GM12874 (cell line): ENCODE data around the gene TPD52L1.

ENCODE experiments used
- TF ChIP-seq, protein P1 (sequence below): IDR thresholded peaks from 2 replicates; pipeline ENCODE4 v1.5.1; 2011; ENCODE audit warnings: low read depth, mild to moderate bottlenecking, control low read depth, low read length, moderate library complexity; ENCODE audit not compliant: insufficient read depth

TPD52L1 gene

DNA sequence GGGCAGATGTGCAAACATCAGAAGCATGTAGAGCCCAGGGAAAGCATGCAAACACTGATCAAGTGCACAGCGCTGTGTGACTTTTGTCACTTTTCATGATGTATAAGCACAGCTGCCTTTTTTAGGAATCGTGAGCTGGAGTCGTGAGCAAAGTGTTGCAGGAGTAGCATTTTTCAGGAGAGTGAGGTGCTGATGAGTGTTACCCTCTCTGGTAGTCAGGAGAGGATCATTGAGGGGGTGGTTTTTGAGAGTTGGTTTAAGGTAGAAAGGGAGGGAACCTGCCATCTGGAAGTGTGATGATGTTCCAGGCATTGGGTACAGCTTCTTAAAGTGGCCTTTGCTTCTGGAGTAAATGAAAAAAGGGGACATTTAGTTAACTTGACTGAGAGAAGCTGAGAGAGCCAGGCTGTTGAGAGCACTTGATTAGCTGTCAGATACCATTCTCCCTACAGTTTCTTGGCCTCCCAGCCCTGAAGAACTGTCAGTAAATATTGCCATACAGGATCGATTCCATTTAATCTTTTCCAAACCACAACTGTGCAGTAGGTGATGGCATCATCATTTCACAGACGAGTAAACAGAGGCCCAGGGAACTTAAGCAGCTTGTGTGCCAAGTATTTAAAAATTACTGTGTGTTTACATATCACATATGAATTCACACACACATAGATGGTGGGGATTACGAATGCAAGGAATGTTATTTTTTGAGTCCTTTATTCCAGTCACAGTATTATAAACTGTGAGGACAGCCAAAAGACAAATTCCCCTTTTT, 28.9 kb downstream of the TPD52L1 start:
- TF ChIP-seq, protein P1, sequence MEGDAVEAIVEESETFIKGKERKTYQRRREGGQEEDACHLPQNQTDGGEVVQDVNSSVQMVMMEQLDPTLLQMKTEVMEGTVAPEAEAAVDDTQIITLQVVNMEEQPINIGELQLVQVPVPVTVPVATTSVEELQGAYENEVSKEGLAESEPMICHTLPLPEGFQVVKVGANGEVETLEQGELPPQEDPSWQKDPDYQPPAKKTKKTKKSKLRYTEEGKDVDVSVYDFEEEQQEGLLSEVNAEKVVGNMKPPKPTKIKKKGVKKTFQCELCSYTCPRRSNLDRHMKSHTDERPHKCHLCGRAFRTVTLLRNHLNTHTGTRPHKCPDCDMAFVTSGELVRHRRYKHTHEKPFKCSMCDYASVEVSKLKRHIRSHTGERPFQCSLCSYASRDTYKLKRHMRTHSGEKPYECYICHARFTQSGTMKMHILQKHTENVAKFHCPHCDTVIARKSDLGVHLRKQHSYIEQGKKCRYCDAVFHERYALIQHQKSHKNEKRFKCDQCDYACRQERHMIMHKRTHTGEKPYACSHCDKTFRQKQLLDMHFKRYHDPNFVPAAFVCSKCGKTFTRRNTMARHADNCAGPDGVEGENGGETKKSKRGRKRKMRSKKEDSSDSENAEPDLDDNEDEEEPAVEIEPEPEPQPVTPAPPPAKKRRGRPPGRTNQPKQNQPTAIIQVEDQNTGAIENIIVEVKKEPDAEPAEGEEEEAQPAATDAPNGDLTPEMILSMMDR: no peak

DNA sequence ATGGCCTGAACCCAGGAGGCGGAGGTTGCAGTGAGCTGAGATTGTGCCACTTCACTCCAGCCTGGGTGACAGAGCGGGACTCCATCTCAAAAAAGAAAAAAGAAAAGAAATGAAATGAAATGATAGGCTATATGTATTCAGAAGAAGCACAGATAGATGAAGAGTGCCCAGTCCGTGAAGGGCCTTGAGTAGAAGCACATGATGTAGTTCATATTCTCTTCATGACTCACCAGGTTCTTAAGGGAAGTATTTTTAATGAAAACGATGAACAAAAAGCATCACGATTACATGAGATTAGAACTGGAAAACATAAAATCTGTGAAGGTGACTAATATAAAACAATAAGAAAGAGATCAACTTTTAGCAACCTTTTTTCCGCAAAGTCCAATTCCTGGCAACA, 29.8 kb downstream of the TPD52L1 start:
- TF ChIP-seq, protein P1: no peak

DNA sequence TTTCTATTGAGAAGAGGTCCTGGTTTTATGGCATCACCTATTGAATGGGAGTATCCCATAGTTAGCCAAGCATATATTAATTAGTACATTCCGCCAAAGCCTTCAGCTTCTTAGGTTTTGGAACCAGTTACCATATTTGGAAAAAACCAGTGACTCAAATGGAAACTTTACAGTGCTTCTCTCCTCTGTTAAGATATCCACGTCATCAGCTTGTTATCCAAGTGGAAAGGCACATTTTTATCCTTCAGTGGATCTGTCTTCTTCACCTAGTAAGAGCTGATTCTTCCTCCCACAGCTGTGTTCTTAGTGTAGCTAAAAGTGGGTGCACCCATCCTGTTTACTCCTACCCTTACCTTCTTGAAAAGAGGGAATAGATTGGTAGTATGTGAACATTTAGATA, 34.5 kb downstream of the TPD52L1 start:
- TF ChIP-seq, protein P1: no peak

DNA sequence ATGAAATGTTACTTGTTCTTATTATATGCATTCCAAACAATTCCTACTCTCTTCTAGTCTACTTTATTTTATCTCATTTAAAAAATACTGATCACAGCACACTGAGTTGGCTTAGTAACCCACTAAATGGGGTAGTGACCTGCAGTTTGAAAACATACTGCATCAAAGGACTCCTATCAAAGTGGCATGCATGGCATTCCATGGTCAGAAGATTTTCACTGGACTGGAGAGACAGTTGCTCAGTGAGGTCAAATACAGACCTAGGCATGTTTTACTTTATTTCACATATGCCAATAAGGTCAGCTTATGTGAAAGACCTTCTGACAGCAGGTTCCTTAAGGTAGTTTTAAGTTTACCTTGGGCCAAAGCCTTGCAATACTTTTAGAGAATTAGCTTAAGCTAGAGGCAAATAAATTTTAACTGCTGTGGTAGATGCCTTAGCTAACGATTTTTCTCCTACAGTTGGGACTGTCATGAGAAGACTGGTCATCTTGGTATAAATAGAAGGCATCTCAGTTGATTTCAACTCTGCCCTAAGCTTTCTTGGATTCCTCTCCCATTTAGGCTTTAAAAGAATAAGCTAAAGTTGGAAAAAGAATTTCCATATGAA, 35.1 kb downstream of the TPD52L1 start:
- TF ChIP-seq, protein P1: no peak

DNA sequence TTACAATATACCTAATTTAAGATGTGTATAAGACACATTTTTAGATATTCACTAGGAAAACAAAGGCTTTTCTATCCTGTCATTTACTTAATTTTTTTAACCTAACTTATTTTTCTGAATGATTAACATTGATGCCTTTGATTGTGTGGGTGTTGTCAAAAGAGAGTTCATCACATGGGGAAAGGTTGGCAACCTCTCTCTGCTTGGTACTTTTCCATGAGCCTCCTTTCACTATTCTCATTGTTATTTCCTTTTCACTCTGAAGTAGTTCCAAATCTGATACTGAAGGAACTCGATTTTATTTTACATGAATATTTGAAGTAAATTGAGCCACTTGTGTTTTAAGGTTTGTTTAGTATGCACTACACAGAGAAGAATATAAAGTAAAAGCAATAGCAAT, 35.9 kb downstream of the TPD52L1 start:
- TF ChIP-seq, protein P1: no peak

DNA sequence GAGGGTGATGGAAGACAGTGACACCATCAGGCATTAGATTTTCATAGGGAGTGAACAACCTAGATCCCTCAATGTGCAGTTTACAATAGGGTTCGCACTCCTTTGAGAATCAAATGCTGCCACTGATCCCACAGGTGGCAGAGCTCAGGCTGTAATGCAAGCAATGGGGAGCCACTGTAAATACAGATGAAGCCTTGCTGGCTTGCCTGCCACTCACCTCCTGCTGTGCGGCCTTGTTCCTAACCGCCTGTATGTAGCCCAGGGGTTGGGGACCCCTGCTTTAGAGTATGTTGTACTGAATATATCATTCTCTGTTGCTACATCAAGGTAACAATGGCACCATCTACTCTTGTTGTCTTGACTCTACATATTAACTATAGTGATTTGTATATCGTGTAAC, 37.1 kb downstream of the TPD52L1 start:
- TF ChIP-seq, protein P1: no peak

DNA sequence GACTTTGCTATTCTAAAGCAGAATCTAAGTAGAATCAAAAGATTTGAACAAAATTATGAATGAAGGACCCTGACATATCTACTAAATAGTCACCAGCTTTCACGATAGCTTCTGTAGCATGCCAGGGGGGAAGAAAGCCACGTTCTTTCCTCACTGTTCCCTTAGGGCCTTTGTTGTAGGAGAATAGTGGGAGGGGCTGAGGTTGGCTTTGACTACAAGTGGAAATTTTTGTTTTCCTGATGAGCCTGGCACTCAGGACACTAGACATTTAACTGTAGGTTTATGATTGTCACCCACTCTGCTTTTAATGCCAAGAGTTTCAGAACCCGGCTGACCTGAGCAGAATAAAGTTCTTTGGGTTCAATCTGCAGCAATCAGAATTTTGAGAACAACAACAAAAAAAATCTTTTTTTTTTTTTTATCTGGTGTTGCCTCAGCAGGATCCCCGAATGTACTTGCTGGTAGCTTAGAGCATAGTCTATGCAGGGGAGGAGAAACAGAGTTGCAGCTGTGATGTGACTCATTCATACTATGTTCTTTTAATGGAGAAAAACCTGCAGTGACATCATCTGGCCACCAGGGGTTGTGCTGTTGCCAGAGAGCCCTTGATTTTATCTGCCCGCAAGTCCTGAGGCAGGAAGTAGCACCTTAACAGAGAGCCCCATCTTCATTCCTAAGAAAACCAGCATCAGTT, 38.5 kb downstream of the TPD52L1 start:
- TF ChIP-seq, protein P1: peak; percentile 75
